Erythroblast (primary cell): ENCODE results near the gene ABCA7.

Source experiments
- GATA1 ChIP-seq: IDR thresholded peaks from 2 replicates; pipeline ENCODE4 v1.6.1; 2011; ENCODE audit warnings: low read depth, mild to moderate bottlenecking, control low read depth, low read length, moderate library complexity
- POLR2A ChIP-seq: IDR thresholded peaks from 2 replicates; pipeline ENCODE4 v1.6.1; 2011; ENCODE audit warnings: mild to moderate bottlenecking, low read length

- TF ChIP-seq POLR2A, result no peak
- no peak for TF ChIP-seq GATA1
These were observed 39.8 kb upstream of the ABCA7 start, which contains the start of gene GRIN3B for GRCh38 chr19:1000095-1000494.
